SK-N-MC (cell line): ENCODE results near the gene PLGLB2.
"Not testable (repeated sequence)": the region's sequence is repeated elsewhere in the genome, so short reads cannot be mapped to it uniquely, and the experiment has no call there.

Experiments
- DNase-seq: peaks from one replicate; pipeline ENCODE4 v3.0.0-alpha.2; 2011; ENCODE audit warnings: low read depth, low spot score
- H3K27ac ChIP-seq: fragments of 200-600 bp; sonication (generic); 2 replicates; pipeline ENCODE4 v1.5.1; 2016; ENCODE audit warnings: mixed run types
- H3K36me3 ChIP-seq: fragments of 200-600 bp; sonication (generic); 2 replicates; pipeline ENCODE4 v1.6.1; 2017; ENCODE audit warnings: antibody characterized with exemption, low read length, mixed read lengths; ENCODE audit not compliant: insufficient read depth
- H3K4me3 ChIP-seq: fragments of 200-600 bp; sonication (generic); 2 replicates; pipeline ENCODE4 v1.5.1; 2016
- H3K9ac ChIP-seq: fragments of 200-600 bp; sonication (generic); 2 replicates; pipeline ENCODE4 v1.8.0; 2017; ENCODE audit warnings: mixed run types, mixed read lengths; ENCODE audit not compliant: insufficient read length
- H3K9me3 ChIP-seq: fragments of 200-600 bp; sonication (generic); 2 replicates; pipeline ENCODE4 v1.6.1; 2017; ENCODE audit warnings: low read depth, mild to moderate bottlenecking, antibody characterized with exemption, low read length, moderate library complexity, mixed read lengths

The PLGLB2 gene

GRCh38 chr2:87747791-87748190, at the start of gene PLGLB2:
Gene PLGLB2, plus strand, starts transcription at chr2:87748087. Its CDS starts 67 bp downstream, at chr2:87748154.
- H3K27ac ChIP-seq, H3K4me3 ChIP-seq, H3K9ac ChIP-seq, H3K9me3 ChIP-seq, DNase-seq, H3K36me3 ChIP-seq: not testable (repeated sequence)

GRCh38 chr2:87704572-87705323, 43.1 kb upstream of the PLGLB2 start:
- DNase-seq, result not testable (repeated sequence)

GRCh38 chr2:87708368-87708767, 39.5 kb upstream of the PLGLB2 start:
- not testable (repeated sequence) for H3K9ac ChIP-seq, H3K27ac ChIP-seq, H3K9me3 ChIP-seq, H3K4me3 ChIP-seq, H3K36me3 ChIP-seq, DNase-seq

More at GRCh38 chr2:87704572-87705323, 43.1 kb upstream of the PLGLB2 start:
- not testable (repeated sequence) for H3K9me3 ChIP-seq, H3K36me3 ChIP-seq, H3K27ac ChIP-seq, H3K9ac ChIP-seq, H3K4me3 ChIP-seq

GRCh38 chr2:87727940-87728599, 19.8 kb upstream of the PLGLB2 start:
- H3K36me3 ChIP-seq, H3K9me3 ChIP-seq, H3K27ac ChIP-seq, DNase-seq, H3K4me3 ChIP-seq, H3K9ac ChIP-seq: not testable (repeated sequence)

- H3K9me3 ChIP-seq, H3K36me3 ChIP-seq, H3K4me3 ChIP-seq, H3K9ac ChIP-seq, H3K27ac ChIP-seq, DNase-seq: not testable (repeated sequence)
Measured at GRCh38 chr2:87740928-87741327, 7.0 kb upstream of the PLGLB2 start.

- not testable (repeated sequence) for H3K4me3 ChIP-seq, H3K9me3 ChIP-seq, H3K9ac ChIP-seq, DNase-seq, H3K36me3 ChIP-seq, H3K27ac ChIP-seq
Measured at GRCh38 chr2:87742393-87743108, 5.3 kb upstream of the PLGLB2 start.

GRCh38 chr2:87743638-87744037, 4.2 kb upstream of the PLGLB2 start:
- DNase-seq, H3K36me3 ChIP-seq, H3K27ac ChIP-seq, H3K4me3 ChIP-seq, H3K9ac ChIP-seq, H3K9me3 ChIP-seq: not testable (repeated sequence)

GRCh38 chr2:87745353-87745951, 2.4 kb upstream of the PLGLB2 start:
- not testable (repeated sequence) for H3K9ac ChIP-seq, H3K27ac ChIP-seq, DNase-seq

GRCh38 chr2:87748524-87748923, 637 bp downstream of the PLGLB2 start:
- not testable (repeated sequence) for H3K27ac ChIP-seq, H3K4me3 ChIP-seq, H3K36me3 ChIP-seq, H3K9me3 ChIP-seq, H3K9ac ChIP-seq, DNase-seq

More at GRCh38 chr2:87745353-87745951, 2.4 kb upstream of the PLGLB2 start:
- not testable (repeated sequence) for H3K9me3 ChIP-seq, H3K36me3 ChIP-seq, H3K4me3 ChIP-seq

GRCh38 chr2:87750560-87750959, 2.7 kb downstream of the PLGLB2 start:
- not testable (repeated sequence) for DNase-seq, H3K9me3 ChIP-seq, H3K27ac ChIP-seq, H3K9ac ChIP-seq, H3K36me3 ChIP-seq, H3K4me3 ChIP-seq

GRCh38 chr2:87754759-87755158, 6.9 kb downstream of the PLGLB2 start:
- not testable (repeated sequence) for DNase-seq, H3K9me3 ChIP-seq, H3K36me3 ChIP-seq, H3K4me3 ChIP-seq, H3K27ac ChIP-seq, H3K9ac ChIP-seq
